ENCODE measurements around the gene SCAND1. TPM values are rescaled to one million over a fixed set of nuclear protein-coding genes. Genes with fewer than 3 reads are reported as not detected.

The SCAND1 gene
- total and polyA plus RNA-seq, 9 of the 15 experiments (the other 6 are each of a cell fraction or from before 2014, with no cell fraction given) = 0.08 to 94.0 (median 5.8) TPM

DNA sequence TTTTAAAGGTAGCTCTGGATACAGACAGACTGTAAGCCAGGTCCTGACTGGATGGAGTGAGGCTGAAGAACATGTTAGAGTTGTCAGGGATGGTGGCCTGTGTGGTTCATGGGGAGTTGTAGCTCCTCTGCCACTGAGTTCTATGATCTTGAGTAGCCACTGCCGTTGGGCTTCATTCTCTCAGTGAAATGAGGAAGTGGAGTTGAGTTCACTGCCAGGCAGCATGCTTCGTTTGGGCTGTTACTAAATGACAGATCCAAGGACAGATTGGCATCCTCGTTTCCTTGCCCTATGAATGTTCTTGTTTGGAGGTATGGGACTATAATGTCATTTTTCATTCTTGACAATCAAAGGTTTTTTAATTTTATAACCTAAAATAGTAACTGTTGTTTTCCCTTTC, 37.2 kb downstream of the SCAND1 start:
- H3K36me3 ChIP-seq (ENCODE audit: control insufficient read depth, insufficient read depth, low read length) = peaks cover 70% of the 10 kb centered on the region

DNA sequence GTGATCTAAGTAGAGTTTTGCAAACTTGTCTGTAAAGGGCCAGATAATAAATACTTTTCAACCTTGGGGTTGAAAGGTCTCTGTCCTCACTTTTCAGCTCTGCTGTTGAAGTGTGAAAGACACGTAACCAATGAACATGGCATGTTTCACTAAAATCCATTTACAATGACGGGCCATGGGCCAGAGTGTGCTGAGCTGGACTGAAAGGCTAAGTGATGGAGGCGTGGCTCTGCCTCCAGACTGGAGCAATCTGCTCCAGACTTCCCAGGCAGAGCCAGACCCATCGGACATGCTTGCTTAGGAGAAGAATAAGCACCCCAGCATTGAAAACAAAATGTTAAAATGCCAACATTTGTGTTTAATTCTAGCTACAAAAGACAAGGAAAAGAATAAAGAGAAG, 41.4 kb downstream of the SCAND1 start:
- BruUV-seq (replicated peaks) = no TSS peak
- no peak overlapping the region for H2AFZ ChIP-seq (ENCODE audit: low read depth, low read length)
- FAIRE-seq (no peak), ATAC-seq (no peak), DNase-seq (ENCODE audit: extremely low read depth in 1 of 4, low spot score in 3 of 4) (no peak)
- no peaks in the 10 kb centered on the region for H3K9me3 ChIP-seq (replicated peaks; ENCODE audit: control insufficient read depth, insufficient read depth, low read depth, low read length)
- no peaks in the 10 kb centered on the region for H3K9me1 ChIP-seq (ENCODE audit: control insufficient read depth, insufficient read depth, low read length)
- H3K27ac ChIP-seq (ENCODE audit: extremely low read depth, low read depth, low read length) = no peak overlapping the region
- no peaks in the 10 kb centered on the region; the same call in 1 of the 2 replicates for H4K20me1 ChIP-seq (replicated peaks; ENCODE audit: control insufficient read depth, insufficient read depth, low read length)
- no peaks in the 10 kb centered on the region for H3K27me3 ChIP-seq (ENCODE audit: control insufficient read depth in 2 of 2, insufficient read depth in 2 of 2, low read length in 2 of 2)
- H3K9ac ChIP-seq (ENCODE audit: insufficient read depth in 1 of 2, low read depth in 2 of 2, low read length in 2 of 2) = no peak overlapping the region
- H3K79me2 ChIP-seq (ENCODE audit: control insufficient read depth, insufficient read depth, low read length) = no peaks in the 10 kb centered on the region
- intact Hi-C loops (cut with micrococcal nuclease) = no loop called here
- peaks cover 5 to 25% of the 10 kb centered on the region in 2 experiments; a peak in 4 of 5 replicates for H3K4me1 ChIP-seq (replicated peaks in 1 of 2; ENCODE audit: control insufficient read depth in 2 of 2, insufficient read depth in 2 of 2, low read length in 2 of 2)
- TF ChIP-seq HNRNPUL1 (IDR thresholded peaks at IDR 0.05; ENCODE audit: low read length) = no peak
- TF ChIP-seq, protein P1, sequence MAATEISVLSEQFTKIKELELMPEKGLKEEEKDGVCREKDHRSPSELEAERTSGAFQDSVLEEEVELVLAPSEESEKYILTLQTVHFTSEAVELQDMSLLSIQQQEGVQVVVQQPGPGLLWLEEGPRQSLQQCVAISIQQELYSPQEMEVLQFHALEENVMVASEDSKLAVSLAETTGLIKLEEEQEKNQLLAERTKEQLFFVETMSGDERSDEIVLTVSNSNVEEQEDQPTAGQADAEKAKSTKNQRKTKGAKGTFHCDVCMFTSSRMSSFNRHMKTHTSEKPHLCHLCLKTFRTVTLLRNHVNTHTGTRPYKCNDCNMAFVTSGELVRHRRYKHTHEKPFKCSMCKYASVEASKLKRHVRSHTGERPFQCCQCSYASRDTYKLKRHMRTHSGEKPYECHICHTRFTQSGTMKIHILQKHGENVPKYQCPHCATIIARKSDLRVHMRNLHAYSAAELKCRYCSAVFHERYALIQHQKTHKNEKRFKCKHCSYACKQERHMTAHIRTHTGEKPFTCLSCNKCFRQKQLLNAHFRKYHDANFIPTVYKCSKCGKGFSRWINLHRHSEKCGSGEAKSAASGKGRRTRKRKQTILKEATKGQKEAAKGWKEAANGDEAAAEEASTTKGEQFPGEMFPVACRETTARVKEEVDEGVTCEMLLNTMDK (IDR thresholded peaks at IDR 0.05; ENCODE audit: borderline replicate concordance, insufficient read depth, low read depth, low read length, poor library complexity, severe bottlenecking) = no peak
- TF ChIP-seq GABPB2 (CRISPR knock-in tag; conservative IDR thresholded peaks at IDR 0.05) = no peak
- TF ChIP-seq, protein P2, sequence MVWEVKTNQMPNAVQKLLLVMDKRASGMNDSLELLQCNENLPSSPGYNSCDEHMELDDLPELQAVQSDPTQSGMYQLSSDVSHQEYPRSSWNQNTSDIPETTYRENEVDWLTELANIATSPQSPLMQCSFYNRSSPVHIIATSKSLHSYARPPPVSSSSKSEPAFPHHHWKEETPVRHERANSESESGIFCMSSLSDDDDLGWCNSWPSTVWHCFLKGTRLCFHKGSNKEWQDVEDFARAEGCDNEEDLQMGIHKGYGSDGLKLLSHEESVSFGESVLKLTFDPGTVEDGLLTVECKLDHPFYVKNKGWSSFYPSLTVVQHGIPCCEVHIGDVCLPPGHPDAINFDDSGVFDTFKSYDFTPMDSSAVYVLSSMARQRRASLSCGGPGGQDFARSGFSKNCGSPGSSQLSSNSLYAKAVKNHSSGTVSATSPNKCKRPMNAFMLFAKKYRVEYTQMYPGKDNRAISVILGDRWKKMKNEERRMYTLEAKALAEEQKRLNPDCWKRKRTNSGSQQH (CRISPR knock-in tag; IDR thresholded peaks at IDR 0.05) = no peak
- TF ChIP-seq ZNF444 (CRISPR knock-in tag; IDR thresholded peaks at IDR 0.05) = no peak
- TF ChIP-seq U2AF2 (optimal IDR thresholded peaks at IDR 0.05; ENCODE audit: low read depth, low read length) = no peak
- TF ChIP-seq MTA3 (IDR thresholded peaks at IDR 0.05; ENCODE audit: borderline replicate concordance) = no peak
- no peak for TF ChIP-seq MCM7 (IDR thresholded peaks at IDR 0.05)
- TF ChIP-seq RFX1 (IDR thresholded peaks at IDR 0.05) = no peak
- TF ChIP-seq CCAR2 (IDR thresholded peaks at IDR 0.05; ENCODE audit: low read depth, low read length) = no peak
- TF ChIP-seq SAP30 (IDR thresholded peaks at IDR 0.05; ENCODE audit: borderline replicate concordance, insufficient read depth, low read depth, low read length, poor library complexity, severe bottlenecking) = no peak
- TF ChIP-seq RBM25 (IDR thresholded peaks at IDR 0.05; ENCODE audit: low read depth, low read length, severe bottlenecking) = no peak
- in situ Hi-C loops (cut with MboI) = no loop called here
- H3K36me3 ChIP-seq (ENCODE audit: control insufficient read depth, insufficient read depth, low read length) = peaks cover 44% of the 10 kb centered on the region; the same call in 2 of the 3 replicates
- WGBS (ENCODE audit: insufficient coverage, low coverage, missing lambda C conversion rate) = 81% methylated on average over 4 of the region's 4 CpGs
- ChIA-PET CTCF (ENCODE audit: low intra/inter-chr PET ratio) (no interaction called here), POLR2A (interaction anchor here (0.7 kb wide), 1 partner anchor 26 kb away, joined by 3 read pairs; no protein-coding TSS in a partner anchor)
- H3K4me2 ChIP-seq (ENCODE audit: insufficient read depth, low read length) = no peak overlapping the region
- no peak overlapping the region for H3K4me3 ChIP-seq

More for the DNA sequence above, 37.2 kb downstream of the SCAND1 start:
- no peak overlapping the region for H3K4me2 ChIP-seq (ENCODE audit: insufficient read depth, low read length)
- FAIRE-seq = no peak
- no peak for ATAC-seq
- in situ Hi-C loops (cut with MboI) = no loop called here
- WGBS (ENCODE audit: insufficient coverage, low coverage, missing lambda C conversion rate) = 41% methylated on average over 3 of the region's 3 CpGs
- no peak overlapping the region for H2AFZ ChIP-seq (ENCODE audit: low read depth, low read length)
- no peak overlapping the region for H3K27ac ChIP-seq (ENCODE audit: extremely low read depth, low read depth, low read length)
- H3K9me1 ChIP-seq (ENCODE audit: control insufficient read depth, insufficient read depth, low read length) = no peaks in the 10 kb centered on the region
- no peaks in the 10 kb centered on the region for H3K9me3 ChIP-seq (replicated peaks; ENCODE audit: control insufficient read depth, insufficient read depth, low read depth, low read length)
- CTCF ChIA-PET (ENCODE audit: low intra/inter-chr PET ratio) = no interaction called here
- DNase-seq (ENCODE audit: extremely low read depth in 1 of 4, low spot score in 3 of 4) = no peak
- POLR2A ChIA-PET = interaction anchor here (1.0 kb wide), 1 partner anchor 16 kb away, joined by 3 read pairs; no protein-coding TSS in a partner anchor
- H3K27me3 ChIP-seq (ENCODE audit: control insufficient read depth in 2 of 2, insufficient read depth in 2 of 2, low read length in 2 of 2) = no peaks in the 10 kb centered on the region
- H3K4me1 ChIP-seq (replicated peaks in 1 of 2; ENCODE audit: control insufficient read depth in 2 of 2, insufficient read depth in 2 of 2, low read length in 2 of 2) = no peaks in the 10 kb centered on the region
- H4K20me1 ChIP-seq (replicated peaks; ENCODE audit: control insufficient read depth, insufficient read depth, low read length) = no peaks in the 10 kb centered on the region
- intact Hi-C loops (cut with micrococcal nuclease) = no loop called here
- TF ChIP-seq SPI1 (IDR thresholded peaks at IDR 0.05; ENCODE audit: borderline replicate concordance, low read depth, low read length) (peak; percentile 96), RFX7 (CRISPR knock-in tag; IDR thresholded peaks at IDR 0.05) (no peak), SP2 (IDR thresholded peaks at IDR 0.05; ENCODE audit: extremely low read depth, low read depth, low read length, poor library complexity, severe bottlenecking) (no peak)
- no TSS peak for BruUV-seq (replicated peaks)
- no peak overlapping the region for H3K4me3 ChIP-seq
- no peak overlapping the region for H3K9ac ChIP-seq (ENCODE audit: insufficient read depth in 1 of 2, low read depth in 2 of 2, low read length in 2 of 2)
- H3K79me2 ChIP-seq (ENCODE audit: control insufficient read depth, insufficient read depth, low read length) = no peaks in the 10 kb centered on the region

All from K562 (cell line).